T-helper 1 cell treated with Interleukin-12 subunit alpha and Interleukin-12 subunit beta and Interleukin-4 antibody, amounts not matched to agents 30 μg/mL and 1 μg/mL, for 36 hours (primary cell): Measurements from ENCODE around the gene GDI2.
A peak's percentile ranks its signal among the peaks of the same experiment; 100 is the strongest.
"Not testable (repeated sequence)": the region's sequence is repeated elsewhere in the genome, so short reads cannot be mapped to it uniquely, and the experiment has no call there.

ENCODE experiments used
- H3K27ac Mint-ChIP-seq: one replicate; pipeline ENCODE4 v1.8.0; 2021; ENCODE audit warnings: mild to moderate bottlenecking, mixed read lengths
- H3K27me3 Mint-ChIP-seq: one replicate; pipeline ENCODE4 v1.8.0; 2021; ENCODE audit warnings: low read depth, mixed read lengths
- H3K36me3 Mint-ChIP-seq: one replicate; pipeline ENCODE4 v1.8.0; 2021; ENCODE audit warnings: low read depth, mixed read lengths
- H3K4me1 Mint-ChIP-seq: one replicate; pipeline ENCODE4 v1.8.0; 2021; ENCODE audit warnings: low read depth, mixed read lengths
- H3K4me3 Mint-ChIP-seq: one replicate; pipeline ENCODE4 v1.8.0; 2021; ENCODE audit warnings: mild to moderate bottlenecking, moderate library complexity, mixed read lengths
- H3K9me3 Mint-ChIP-seq: one replicate; pipeline ENCODE4 v1.8.0; 2021; ENCODE audit warnings: mixed read lengths

The GDI2 gene

GRCh38 chr10:5782174-5782573, 31.1 kb downstream of the GDI2 start:
- Mint-ChIP-seq H3K27me3 (no peaks in the 10 kb centered on the region), H3K27ac (peak overlapping the region; percentile 62), H3K4me1 (peaks cover 37% of the 10 kb centered on the region), H3K4me3 (no peak overlapping the region), H3K36me3 (peaks cover 63% of the 10 kb centered on the region), H3K9me3 (peaks cover 12% of the 10 kb centered on the region)

GRCh38 chr10:5779730-5780129, 33.5 kb downstream of the GDI2 start:
- H3K4me1 Mint-ChIP-seq: peaks cover 52% of the 10 kb centered on the region
- peaks cover 12% of the 10 kb centered on the region for H3K9me3 Mint-ChIP-seq
- no peaks in the 10 kb centered on the region for H3K27me3 Mint-ChIP-seq
- no peak overlapping the region for H3K27ac Mint-ChIP-seq
- no peak overlapping the region for H3K4me3 Mint-ChIP-seq
- H3K36me3 Mint-ChIP-seq: peaks cover 48% of the 10 kb centered on the region

DNA sequence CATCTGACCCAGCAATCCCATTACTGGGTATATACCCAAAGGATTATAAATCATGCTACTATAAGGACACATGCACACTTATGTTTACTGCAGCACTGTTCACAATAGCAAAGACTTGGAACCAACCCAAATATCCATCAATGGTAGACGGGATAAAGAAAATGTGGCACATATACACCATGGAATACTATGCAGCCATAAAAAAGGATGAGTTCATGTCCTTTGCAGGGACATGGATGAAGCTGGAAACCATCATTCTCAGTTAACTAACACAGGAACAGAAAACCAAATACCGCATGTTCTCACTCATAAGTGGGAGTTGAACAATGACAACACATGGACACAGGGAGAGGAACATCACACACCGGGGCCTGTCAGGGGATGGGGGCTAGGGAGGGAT, 35.5 kb downstream of the GDI2 start:
- H3K36me3 Mint-ChIP-seq: peaks cover 41% of the 10 kb centered on the region
- not testable (repeated sequence) for H3K4me3 Mint-ChIP-seq, H3K27me3 Mint-ChIP-seq, H3K27ac Mint-ChIP-seq, H3K9me3 Mint-ChIP-seq
- peaks cover 49% of the 10 kb centered on the region for H3K4me1 Mint-ChIP-seq

GRCh38 chr10:5776881-5777197, 36.4 kb downstream of the GDI2 start:
- Mint-ChIP-seq H3K4me3 (no peak overlapping the region), H3K9me3 (no peaks in the 10 kb centered on the region), H3K36me3 (peaks cover 37% of the 10 kb centered on the region), H3K27me3 (no peaks in the 10 kb centered on the region), H3K27ac (no peak overlapping the region), H3K4me1 (peaks cover 43% of the 10 kb centered on the region)

DNA sequence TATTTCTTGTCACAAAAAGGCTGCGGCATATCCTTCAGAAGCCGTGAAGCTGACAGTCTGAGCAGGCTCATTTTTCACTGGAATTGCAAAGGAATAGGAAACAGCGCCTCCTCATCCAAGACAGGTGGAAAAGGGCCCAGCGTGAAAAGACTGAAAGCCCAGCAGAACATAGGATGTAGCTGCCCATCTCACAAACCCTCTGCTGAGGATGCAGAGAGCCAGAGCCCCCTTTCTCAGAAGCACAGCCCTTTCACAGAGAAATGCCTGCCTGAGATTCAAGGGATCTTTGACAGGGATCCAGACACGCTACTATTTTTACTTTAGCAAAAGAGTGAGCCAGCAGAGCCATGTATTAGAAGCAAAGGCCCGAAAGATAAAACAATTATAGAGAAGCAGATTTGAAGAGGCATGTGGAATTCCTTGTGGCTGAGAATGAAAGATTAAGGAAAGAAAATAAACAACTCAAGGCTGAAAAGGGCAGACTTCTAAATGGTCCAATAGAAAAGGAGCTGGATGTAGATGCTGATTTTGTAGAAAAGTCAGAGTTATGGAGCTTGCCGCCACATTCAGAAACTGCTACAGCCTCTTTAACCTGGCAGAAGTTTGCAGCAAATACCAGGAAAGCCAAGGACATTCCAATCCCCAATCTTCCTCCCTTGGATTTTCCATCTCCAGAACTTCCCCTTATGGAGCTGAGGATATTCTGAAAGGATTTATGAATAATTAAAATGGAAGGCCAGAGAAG, 36.9 kb downstream of the GDI2 start:
- Mint-ChIP-seq H3K9me3 (no peaks in the 10 kb centered on the region), H3K27ac (peak overlapping the region; percentile 86), H3K4me3 (peak overlapping the region; percentile 43), H3K27me3 (no peaks in the 10 kb centered on the region), H3K36me3 (peaks cover 42% of the 10 kb centered on the region), H3K4me1 (peaks cover 42% of the 10 kb centered on the region)

DNA sequence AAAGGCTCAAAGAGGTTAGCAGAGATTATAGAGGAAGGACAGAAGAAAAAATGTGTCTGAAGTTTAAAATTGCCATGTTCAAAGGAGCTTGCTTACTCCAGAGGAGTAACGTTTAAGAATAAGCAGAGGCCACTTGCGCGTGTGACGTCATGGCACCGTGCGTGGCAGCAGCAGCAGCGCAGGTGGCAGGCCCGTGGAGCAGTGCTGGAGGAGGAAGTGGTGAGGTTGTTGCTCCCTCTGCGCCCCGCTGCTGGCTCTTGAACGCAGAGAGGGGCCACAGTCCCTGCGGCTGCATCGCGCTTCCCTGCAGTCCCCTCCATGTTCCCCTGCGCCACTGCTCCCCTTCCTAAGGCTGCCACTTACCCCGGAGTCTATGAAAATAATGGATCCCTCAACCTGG, 37.5 kb downstream of the GDI2 start:
- H3K4me3 Mint-ChIP-seq: peak overlapping the region; percentile 65
- peaks cover 40% of the 10 kb centered on the region for H3K36me3 Mint-ChIP-seq

DNA sequence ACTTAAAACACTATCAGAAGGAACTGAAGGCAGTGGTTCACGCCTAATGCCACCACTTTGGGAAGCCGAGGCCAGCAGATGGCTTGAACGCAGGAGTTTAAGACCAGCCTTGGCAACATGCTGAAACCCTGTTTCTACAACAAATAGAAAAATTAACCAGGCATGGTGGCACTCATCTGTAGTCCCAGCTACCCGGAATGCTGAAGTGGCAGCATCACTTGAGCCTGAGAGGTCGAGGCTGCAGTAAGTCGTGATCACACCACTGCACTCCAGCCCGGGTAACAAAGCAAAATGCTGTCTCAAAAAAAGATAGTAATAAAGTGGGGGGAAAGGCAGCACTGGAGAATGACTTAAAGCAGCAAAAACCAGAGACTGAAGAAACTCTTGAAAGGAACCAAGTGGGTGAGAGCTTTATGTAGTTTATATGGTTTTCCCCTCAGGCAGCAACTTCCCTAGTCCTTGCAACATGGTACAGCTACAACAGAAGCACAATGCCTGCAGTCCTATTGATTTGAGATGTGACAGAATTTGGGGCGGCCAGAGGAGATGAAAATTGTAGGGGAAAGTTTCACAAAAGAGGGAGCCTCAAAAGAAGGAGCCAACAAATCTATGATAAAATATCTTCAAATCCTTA, 38.1 kb downstream of the GDI2 start:
- peaks cover 35% of the 10 kb centered on the region for H3K4me1 Mint-ChIP-seq
- peak overlapping the region; percentile 65 for H3K4me3 Mint-ChIP-seq
- H3K9me3 Mint-ChIP-seq: no peaks in the 10 kb centered on the region
- peak overlapping the region; percentile 86 for H3K27ac Mint-ChIP-seq
- H3K27me3 Mint-ChIP-seq: no peaks in the 10 kb centered on the region
- peaks cover 43% of the 10 kb centered on the region for H3K36me3 Mint-ChIP-seq

More for the DNA sequence above, 37.5 kb downstream of the GDI2 start:
- Mint-ChIP-seq H3K9me3 (no peaks in the 10 kb centered on the region), H3K27me3 (no peaks in the 10 kb centered on the region), H3K4me1 (peaks cover 39% of the 10 kb centered on the region), H3K27ac (peak overlapping the region; percentile 86)

GRCh38 chr10:5766189-5766588, 47.0 kb downstream of the GDI2 start:
- Mint-ChIP-seq H3K4me3 (no peak overlapping the region), H3K27ac (no peak overlapping the region), H3K4me1 (peaks cover 17% of the 10 kb centered on the region), H3K36me3 (peaks cover 54% of the 10 kb centered on the region), H3K27me3 (no peaks in the 10 kb centered on the region), H3K9me3 (no peaks in the 10 kb centered on the region)

DNA sequence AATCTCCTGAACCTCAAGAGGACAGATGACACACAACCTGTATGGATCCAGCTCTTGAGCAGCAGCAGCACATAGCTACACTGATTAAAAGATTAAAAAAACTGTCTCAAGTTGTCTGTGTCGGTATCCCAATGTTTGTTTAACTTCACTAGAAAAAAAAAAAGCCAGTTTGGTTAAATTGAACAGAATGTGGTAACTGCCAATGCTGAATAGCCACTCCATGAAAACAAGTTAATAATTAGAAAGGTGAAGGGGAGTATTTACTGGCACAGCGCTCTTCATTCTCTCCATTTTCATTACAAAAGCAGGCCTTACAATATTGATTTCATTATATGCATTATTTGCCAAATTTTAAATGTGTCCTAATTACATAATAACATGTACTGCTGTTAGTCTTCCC, 47.6 kb downstream of the GDI2 start:
- H3K36me3 Mint-ChIP-seq: peaks cover 58% of the 10 kb centered on the region
- no peak overlapping the region for H3K27ac Mint-ChIP-seq
- H3K9me3 Mint-ChIP-seq: no peaks in the 10 kb centered on the region
- H3K27me3 Mint-ChIP-seq: no peaks in the 10 kb centered on the region
- no peak overlapping the region for H3K4me3 Mint-ChIP-seq
- H3K4me1 Mint-ChIP-seq: peaks cover 17% of the 10 kb centered on the region

DNA sequence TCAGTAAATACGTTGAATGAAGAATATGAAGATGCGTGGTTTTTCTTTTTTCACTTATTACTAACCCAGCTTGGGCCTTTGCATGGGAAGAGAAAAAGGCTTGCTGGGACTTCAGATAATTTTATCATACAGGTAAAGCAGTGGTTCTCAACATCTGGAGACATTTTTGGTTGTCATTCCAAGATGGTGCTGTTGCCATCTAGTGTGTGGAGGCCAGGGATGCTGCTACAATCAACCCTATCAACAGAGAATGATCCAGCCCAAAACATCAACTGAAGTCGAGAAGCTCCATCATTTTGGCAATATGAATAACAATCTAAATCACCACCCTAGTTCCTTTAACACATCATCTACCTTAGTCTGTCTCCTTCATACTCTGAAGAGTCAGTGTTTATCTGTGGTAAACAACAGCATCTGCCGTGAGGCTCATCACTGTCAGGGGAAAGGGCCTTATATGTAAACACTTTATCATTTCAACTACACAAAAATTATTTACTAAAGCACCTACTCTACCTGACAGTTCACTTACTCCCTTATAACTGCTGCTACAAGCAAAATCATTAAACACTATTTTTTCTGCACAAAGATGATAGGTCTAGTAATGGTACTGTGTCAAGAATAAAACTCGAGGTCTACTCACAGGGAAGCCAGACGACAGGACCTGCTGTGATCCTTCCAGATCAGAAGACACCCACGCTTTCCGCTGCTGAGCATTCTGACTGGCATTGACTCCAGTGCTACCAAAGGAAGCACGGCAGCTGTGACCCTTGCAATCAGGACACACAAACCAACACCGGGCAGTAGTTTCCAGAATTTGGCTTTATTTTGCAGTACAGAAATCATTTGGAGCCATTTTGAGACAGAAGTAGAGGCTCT, 48.6 kb downstream of the GDI2 start:
- H3K36me3 Mint-ChIP-seq: peaks cover 62% of the 10 kb centered on the region
- peak overlapping the region; percentile 8 for H3K27ac Mint-ChIP-seq
- no peaks in the 10 kb centered on the region for H3K27me3 Mint-ChIP-seq
- H3K9me3 Mint-ChIP-seq: no peaks in the 10 kb centered on the region
- H3K4me3 Mint-ChIP-seq: no peak overlapping the region
- peaks cover 19% of the 10 kb centered on the region for H3K4me1 Mint-ChIP-seq

GRCh38 chr10:5762531-5762930, 50.7 kb downstream of the GDI2 start:
- Mint-ChIP-seq H3K4me1 (peaks cover 12% of the 10 kb centered on the region), H3K36me3 (peaks cover 67% of the 10 kb centered on the region), H3K27me3 (no peaks in the 10 kb centered on the region), H3K27ac (no peak overlapping the region), H3K4me3 (no peak overlapping the region), H3K9me3 (no peaks in the 10 kb centered on the region)

DNA sequence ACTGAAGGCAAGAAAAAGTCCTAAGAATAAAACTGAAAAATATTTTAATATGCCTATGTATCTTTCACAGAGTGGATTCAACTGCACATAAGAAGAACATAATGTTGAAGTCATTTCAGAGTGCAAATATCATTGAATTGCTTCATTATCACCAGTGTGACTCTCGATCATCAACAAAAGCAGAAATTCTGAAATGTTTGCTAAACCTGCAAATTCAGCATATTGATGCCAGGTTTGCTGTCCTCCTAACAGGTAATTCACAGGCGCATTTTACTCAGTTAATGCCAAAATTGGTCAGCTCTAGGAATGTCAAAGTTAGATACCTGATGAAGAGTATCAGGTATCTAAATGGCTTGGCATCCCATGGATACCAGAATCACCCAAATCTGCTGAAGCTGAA, 52.0 kb downstream of the GDI2 start:
- H3K4me3 Mint-ChIP-seq: no peak overlapping the region
- peaks cover 12% of the 10 kb centered on the region for H3K4me1 Mint-ChIP-seq
- no peaks in the 10 kb centered on the region for H3K9me3 Mint-ChIP-seq
- H3K27ac Mint-ChIP-seq: no peak overlapping the region
- peaks cover 60% of the 10 kb centered on the region for H3K36me3 Mint-ChIP-seq
- no peaks in the 10 kb centered on the region for H3K27me3 Mint-ChIP-seq

- no peaks in the 10 kb centered on the region for H3K27me3 Mint-ChIP-seq
- peaks cover 8% of the 10 kb centered on the region for H3K4me1 Mint-ChIP-seq
- no peak overlapping the region for H3K4me3 Mint-ChIP-seq
- H3K27ac Mint-ChIP-seq: no peak overlapping the region
- H3K36me3 Mint-ChIP-seq: peaks cover 53% of the 10 kb centered on the region
- H3K9me3 Mint-ChIP-seq: no peaks in the 10 kb centered on the region
These were observed 52.7 kb downstream of the GDI2 start for GRCh38 chr10:5760515-5760914.

DNA sequence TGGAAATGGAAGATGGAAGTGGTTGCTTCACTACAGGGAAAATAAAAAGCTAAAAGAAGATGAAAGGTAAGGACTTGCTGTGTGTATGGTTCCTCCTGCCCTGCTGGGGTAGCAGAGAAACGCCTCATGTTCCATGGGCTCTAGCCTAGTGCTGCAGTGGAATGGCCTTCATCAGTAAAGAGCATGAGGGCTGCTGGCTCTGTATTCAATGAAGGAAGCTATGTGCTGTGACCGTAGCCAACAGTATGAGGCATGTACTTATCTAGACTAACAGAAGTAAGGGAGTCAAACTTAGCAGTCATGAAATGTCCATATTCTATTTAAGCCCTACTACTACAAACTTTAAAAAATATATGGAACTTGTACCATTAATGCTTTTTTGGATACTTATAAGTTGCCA, 54.3 kb downstream of the GDI2 start:
- H3K27me3 Mint-ChIP-seq: no peaks in the 10 kb centered on the region
- H3K4me3 Mint-ChIP-seq: no peak overlapping the region
- H3K4me1 Mint-ChIP-seq: peaks cover 4% of the 10 kb centered on the region
- H3K36me3 Mint-ChIP-seq: peaks cover 41% of the 10 kb centered on the region
- peak overlapping the region; percentile 51 for H3K27ac Mint-ChIP-seq
- H3K9me3 Mint-ChIP-seq: no peaks in the 10 kb centered on the region
